Endothelial cell (in vitro differentiated cells): ENCODE data around the gene RANBP3L. TPM values are rescaled to one million over a fixed set of nuclear protein-coding genes. Genes with fewer than 3 reads are reported as not detected.

Experiments
- DNase-seq: peaks from one replicate; pipeline ENCODE4 v3.0.0; 2021; ENCODE audit warnings: low spot score
- H3K27ac Mint-ChIP-seq: one replicate; pipeline ENCODE4 v1.8.0; 2021; ENCODE audit warnings: mixed read lengths, inconsistent platforms; ENCODE audit not compliant: unreplicated experiment
- H3K27me3 Mint-ChIP-seq: one replicate; pipeline ENCODE4 v1.8.0; 2021; ENCODE audit warnings: mild to moderate bottlenecking, moderate library complexity, mixed read lengths, inconsistent platforms; ENCODE audit not compliant: unreplicated experiment
- H3K36me3 Mint-ChIP-seq: one replicate; pipeline ENCODE4 v1.8.0; 2021; ENCODE audit warnings: mild to moderate bottlenecking, low read depth, mixed read lengths, inconsistent platforms; ENCODE audit not compliant: unreplicated experiment
- H3K4me1 Mint-ChIP-seq: one replicate; pipeline ENCODE4 v1.8.0; 2021; ENCODE audit warnings: mild to moderate bottlenecking, mixed read lengths, inconsistent platforms; ENCODE audit not compliant: unreplicated experiment
- H3K4me3 Mint-ChIP-seq: one replicate; pipeline ENCODE4 v1.8.0; 2021; ENCODE audit warnings: mild to moderate bottlenecking, mixed read lengths, inconsistent platforms; ENCODE audit not compliant: unreplicated experiment
- H3K9me3 Mint-ChIP-seq: one replicate; pipeline ENCODE4 v1.8.0; 2021; ENCODE audit warnings: mixed read lengths, inconsistent platforms; ENCODE audit not compliant: unreplicated experiment
- CTCF ChIP-seq: fragments of 200-600 bp; sonication (generic); IDR thresholded peaks from one replicate; pipeline ENCODE4 v1.5.0; 2021; ENCODE audit warnings: antibody characterized with exemption; ENCODE audit not compliant: unreplicated experiment
- total RNA-seq: library from RNA; stranded (reverse); fragmentation: NEBNext Ultra II Directional; extraction: Animal tissue kit (Norgen Biotek cat#: 25700); gene quantifications from one replicate; pipeline ENCODE4 v1.2.1, GENCODE V29; 2021; ENCODE audit not compliant: unreplicated experiment

The RANBP3L gene
- total RNA-seq, 1 donor from 2014 or later: not detected

GRCh38 chr5:36252722-36253365, 48.9 kb downstream of the RANBP3L start:
- H3K4me3 Mint-ChIP-seq: no peak overlapping the region
- no peak for DNase-seq
- no peaks in the 10 kb centered on the region for H3K9me3 Mint-ChIP-seq
- no peak overlapping the region for H3K27ac Mint-ChIP-seq
- H3K4me1 Mint-ChIP-seq: no peaks in the 10 kb centered on the region
- H3K36me3 Mint-ChIP-seq: no peaks in the 10 kb centered on the region
- H3K27me3 Mint-ChIP-seq: no peaks in the 10 kb centered on the region
- no peak for TF ChIP-seq CTCF

DNA sequence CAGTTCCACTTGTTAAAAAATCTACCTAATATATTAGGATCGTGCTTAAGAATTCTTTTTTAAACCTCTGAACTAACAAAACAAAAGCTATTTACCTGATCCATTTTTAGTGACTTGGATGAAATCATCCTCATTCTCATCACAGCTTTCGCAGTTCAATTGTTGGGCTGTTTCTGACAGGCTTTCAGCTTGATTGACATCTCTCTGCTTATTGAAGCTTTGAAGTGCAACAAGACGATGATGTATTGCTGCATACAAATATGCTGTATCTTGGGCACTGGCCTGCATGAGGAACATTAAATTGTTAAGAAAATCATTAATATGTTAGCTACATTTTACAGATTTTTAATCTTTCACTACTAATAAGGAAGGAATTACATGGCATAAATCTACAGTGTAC, 50.5 kb downstream of the RANBP3L start:
- H3K4me3 Mint-ChIP-seq: no peak overlapping the region
- H3K27me3 Mint-ChIP-seq: no peaks in the 10 kb centered on the region
- H3K36me3 Mint-ChIP-seq: no peaks in the 10 kb centered on the region
- no peak for TF ChIP-seq CTCF
- no peak overlapping the region for H3K27ac Mint-ChIP-seq
- no peaks in the 10 kb centered on the region for H3K9me3 Mint-ChIP-seq
- no peak for DNase-seq
- H3K4me1 Mint-ChIP-seq: no peaks in the 10 kb centered on the region

DNA sequence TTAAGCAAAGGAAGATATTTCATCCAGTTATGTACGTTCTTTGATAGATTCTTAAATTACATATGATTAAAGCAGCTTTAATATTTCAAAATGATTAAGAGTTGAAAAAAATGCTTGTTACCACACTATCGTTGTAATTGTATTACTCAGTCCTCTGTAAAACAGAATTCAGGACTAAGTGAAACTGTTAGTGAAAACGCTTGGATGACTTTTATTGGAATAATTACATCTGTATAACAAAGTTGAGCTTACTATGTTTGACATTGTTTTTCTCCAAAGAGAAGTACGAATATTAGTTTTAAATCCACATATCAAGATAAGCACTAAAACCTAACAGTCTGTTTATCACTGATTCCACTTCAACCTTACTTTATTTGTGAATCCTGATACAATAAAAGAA, 51.3 kb downstream of the RANBP3L start:
- H3K4me3 Mint-ChIP-seq: no peak overlapping the region
- no peak overlapping the region for H3K27ac Mint-ChIP-seq
- no peaks in the 10 kb centered on the region for H3K36me3 Mint-ChIP-seq
- H3K27me3 Mint-ChIP-seq: no peaks in the 10 kb centered on the region
- no peaks in the 10 kb centered on the region for H3K9me3 Mint-ChIP-seq
- TF ChIP-seq CTCF: no peak
- H3K4me1 Mint-ChIP-seq: no peaks in the 10 kb centered on the region
- no peak for DNase-seq

- DNase-seq: no peak
- Mint-ChIP-seq H3K36me3 (no peaks in the 10 kb centered on the region), H3K9me3 (no peaks in the 10 kb centered on the region), H3K4me3 (no peak overlapping the region), H3K27me3 (peaks cover 5% of the 10 kb centered on the region), H3K4me1 (peaks cover 8% of the 10 kb centered on the region), H3K27ac (no peak overlapping the region)
- TF ChIP-seq CTCF: no peak
Measured at GRCh38 chr5:36246036-36246800, 55.5 kb downstream of the RANBP3L start.

DNA sequence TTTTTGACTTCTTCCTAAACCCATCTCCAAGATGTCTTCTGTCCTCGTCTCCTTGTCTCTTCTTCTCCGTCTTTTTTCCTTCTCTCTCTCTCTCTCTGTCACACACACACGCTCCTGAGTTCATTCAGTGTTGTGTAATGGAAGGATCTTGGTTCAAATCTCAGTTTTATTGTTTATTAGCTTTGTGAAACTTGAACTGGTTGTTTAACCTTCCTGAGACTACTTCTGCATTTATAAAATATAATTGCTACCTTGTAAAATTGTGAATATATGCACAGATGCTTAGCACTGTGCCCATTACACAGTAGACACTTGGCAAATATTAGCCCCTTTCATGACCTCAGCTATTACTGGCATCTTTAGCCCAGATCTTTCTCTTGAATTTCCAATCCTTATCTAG, 57.6 kb downstream of the RANBP3L start:
- DNase-seq: no peak
- Mint-ChIP-seq H3K4me3 (no peak overlapping the region), H3K27me3 (peaks cover 5% of the 10 kb centered on the region), H3K36me3 (no peaks in the 10 kb centered on the region), H3K4me1 (peaks cover 15% of the 10 kb centered on the region), H3K9me3 (no peaks in the 10 kb centered on the region), H3K27ac (no peak overlapping the region)
- no peak for TF ChIP-seq CTCF
